ENCODE data around the gene ACAA2. TPM values are rescaled to one million over a fixed set of nuclear protein-coding genes. Genes with fewer than 3 reads are reported as not detected.
"Not testable (repeated sequence)": the region's sequence is repeated elsewhere in the genome, so short reads cannot be mapped to it uniquely, and the experiment has no call there.

ACAA2 gene
- total and polyA plus RNA-seq, 4 donors, result 37.5 to 117 (median 39.8) TPM

DNA sequence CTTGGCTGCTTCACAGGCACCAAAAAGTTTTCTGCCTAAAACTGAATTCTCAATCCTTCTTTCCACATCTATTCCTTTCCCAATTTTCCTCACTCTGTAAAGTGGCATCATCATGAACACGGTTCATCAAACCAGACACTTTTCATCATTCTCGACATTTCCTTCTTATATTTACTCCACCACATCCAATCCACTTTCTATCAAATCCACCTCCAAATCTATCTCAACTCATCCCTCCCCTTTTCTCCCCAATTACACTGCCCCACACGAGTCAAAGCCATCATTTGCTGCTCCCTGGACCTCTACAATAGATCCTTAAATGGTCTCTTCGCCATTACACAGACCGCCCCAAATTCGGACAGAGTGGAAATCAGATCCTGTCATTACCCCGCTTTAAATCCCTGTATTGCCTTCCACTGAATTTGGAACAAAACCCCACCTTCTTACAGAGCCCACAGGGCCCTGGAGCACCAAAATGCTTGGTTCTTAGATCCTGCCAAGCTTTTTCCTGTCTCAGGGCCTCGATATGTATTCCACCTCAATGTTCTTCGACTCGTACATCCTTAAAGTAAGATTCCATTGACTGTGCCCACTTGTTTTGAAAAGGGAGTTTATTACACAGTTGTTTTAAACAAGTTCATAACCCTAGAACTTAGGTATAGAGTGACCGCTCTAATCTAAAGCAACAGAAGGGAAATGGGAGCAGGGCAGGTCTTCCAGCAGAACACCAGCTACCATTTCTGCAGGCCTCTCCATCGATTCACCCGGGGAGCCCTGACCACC is 856 bp downstream of the ACAA2 start:
- H3K27me3 ChIP-seq (ENCODE audit: control insufficient read depth in 1 of 2, insufficient read depth in 2 of 2, low read length in 1 of 2), result no peaks in the 10 kb centered on the region
- H3K4me1 ChIP-seq (ENCODE audit: control insufficient read depth in 1 of 2, insufficient read depth in 2 of 2, low read length in 2 of 2), result peaks cover 3 to 4% of the 10 kb centered on the region in 2 donors
- WGBS, 2 donors, result 39 to 45% methylated on average over 13 of the region's 13 CpGs
- H3K4me3 ChIP-seq (ENCODE audit: low read length in 2 of 2), result peak overlapping the region; percentile 38 to 43
- no peaks in the 10 kb centered on the region for H3K9me3 ChIP-seq (ENCODE audit: control insufficient read depth, low read length)
- ATAC-seq (ENCODE audit: low FRiP score) (no peak), DNase-seq (no peak)
- no peaks in the 10 kb centered on the region for H3K36me3 ChIP-seq (ENCODE audit: control insufficient read depth in 1 of 2, insufficient read depth in 2 of 2, low read length in 1 of 2)
- intact Hi-C loops (cut with DNase I), result loop anchor here (5.0 to 10.0 kb wide), 2 partner anchors 455 to 472 kb away; partner anchors contain the start of genes CFAP53 (in 1 of the 2), CXXC1 (in 1 of the 2) and MBD1 (in 1 of the 2)
- peak overlapping the region; percentile 7 to 70 for H3K27ac ChIP-seq (ENCODE audit: low read depth in 1 of 2, low read length in 2 of 2)

GRCh38 chr18:49811151-49811938 is 2.0 kb downstream of the ACAA2 start:
- whole genome bisulfite sequencing, 2 donors, result 50 to 56% methylated on average over 7 of the region's 7 CpGs
- Histone ChIP-seq H3K27ac (ENCODE audit: low read depth in 1 of 2, low read length in 2 of 2) (no peak overlapping the region), H3K4me3 (ENCODE audit: low read length in 2 of 2) (no peak overlapping the region), H3K27me3 (ENCODE audit: control insufficient read depth in 1 of 2, insufficient read depth in 2 of 2, low read length in 1 of 2) (no peaks in the 10 kb centered on the region), H3K9me3 (ENCODE audit: control insufficient read depth, low read length) (no peaks in the 10 kb centered on the region), H3K36me3 (ENCODE audit: control insufficient read depth in 1 of 2, insufficient read depth in 2 of 2, low read length in 1 of 2) (no peaks in the 10 kb centered on the region), H3K4me1 (ENCODE audit: control insufficient read depth in 1 of 2, insufficient read depth in 2 of 2, low read length in 2 of 2) (peaks cover 3 to 4% of the 10 kb centered on the region in 2 donors)
- intact Hi-C loops (cut with DNase I), result loop anchor here (5.0 to 10.0 kb wide), 2 partner anchors 456 to 473 kb away; partner anchors contain the start of genes CFAP53 (in 1 of the 2), CXXC1 (in 1 of the 2) and MBD1 (in 1 of the 2)
- ATAC-seq (ENCODE audit: low FRiP score) (no peak), DNase-seq (no peak)

- WGBS, 2 donors, result 96 to 97% methylated on average over 10 of the region's 10 CpGs
- intact Hi-C loops (cut with DNase I); H3K27me3 ChIP-seq (ENCODE audit: control insufficient read depth in 1 of 2, insufficient read depth in 2 of 2, low read length in 1 of 2); H3K4me3 ChIP-seq (ENCODE audit: low read length in 2 of 2); DNase-seq; H3K4me1 ChIP-seq (ENCODE audit: control insufficient read depth in 1 of 2, insufficient read depth in 2 of 2, low read length in 2 of 2); ATAC-seq (ENCODE audit: low FRiP score); H3K27ac ChIP-seq (ENCODE audit: low read depth in 1 of 2, low read length in 2 of 2); H3K36me3 ChIP-seq (ENCODE audit: control insufficient read depth in 1 of 2, insufficient read depth in 2 of 2, low read length in 1 of 2); H3K9me3 ChIP-seq (ENCODE audit: control insufficient read depth, low read length): not testable (repeated sequence)
These were observed 4.7 kb downstream of the ACAA2 start for GRCh38 chr18:49808553-49809191.

GRCh38 chr18:49804096-49804495 is 9.2 kb downstream of the ACAA2 start:
- DNase-seq (no peak), ATAC-seq (ENCODE audit: low FRiP score) (no peak)
- no peaks in the 10 kb centered on the region for H3K4me1 ChIP-seq (ENCODE audit: control insufficient read depth in 1 of 2, insufficient read depth in 2 of 2, low read length in 2 of 2)
- intact Hi-C loops (cut with DNase I), result no loop called here
- no peaks in the 10 kb centered on the region for H3K27me3 ChIP-seq (ENCODE audit: control insufficient read depth in 1 of 2, insufficient read depth in 2 of 2, low read length in 1 of 2)
- no peak overlapping the region for H3K27ac ChIP-seq (ENCODE audit: low read depth in 1 of 2, low read length in 2 of 2)
- H3K9me3 ChIP-seq (ENCODE audit: control insufficient read depth, low read length), result no peaks in the 10 kb centered on the region
- H3K4me3 ChIP-seq (ENCODE audit: low read length in 2 of 2), result no peak overlapping the region
- no peaks in the 10 kb centered on the region for H3K36me3 ChIP-seq (ENCODE audit: control insufficient read depth in 1 of 2, insufficient read depth in 2 of 2, low read length in 1 of 2)
- 94% methylated on average over 5 of the region's 5 CpGs for WGBS, 2 donors

- no peaks in the 10 kb centered on the region for H3K9me3 ChIP-seq (ENCODE audit: control insufficient read depth, low read length)
- no peaks in the 10 kb centered on the region for H3K4me1 ChIP-seq (ENCODE audit: control insufficient read depth in 1 of 2, insufficient read depth in 2 of 2, low read length in 2 of 2)
- ATAC-seq (ENCODE audit: low FRiP score) (no peak), DNase-seq (no peak)
- H3K27me3 ChIP-seq (ENCODE audit: control insufficient read depth in 1 of 2, insufficient read depth in 2 of 2, low read length in 1 of 2), result no peaks in the 10 kb centered on the region
- no peaks in the 10 kb centered on the region for H3K36me3 ChIP-seq (ENCODE audit: control insufficient read depth in 1 of 2, insufficient read depth in 2 of 2, low read length in 1 of 2)
- 95 to 97% methylated on average over 4 of the region's 4 CpGs for WGBS, 2 donors
- H3K4me3 ChIP-seq (ENCODE audit: low read length in 2 of 2), result no peak overlapping the region
- H3K27ac ChIP-seq (ENCODE audit: low read depth in 1 of 2, low read length in 2 of 2), result no peak overlapping the region
- intact Hi-C loops (cut with DNase I), result no loop called here
These were observed 10.7 kb downstream of the ACAA2 start for GRCh38 chr18:49802623-49803022.

GRCh38 chr18:49800491-49800890 is 12.8 kb downstream of the ACAA2 start:
- H3K4me3 ChIP-seq (ENCODE audit: low read length in 2 of 2); H3K27ac ChIP-seq (ENCODE audit: low read depth in 1 of 2, low read length in 2 of 2); H3K27me3 ChIP-seq (ENCODE audit: control insufficient read depth in 1 of 2, insufficient read depth in 2 of 2, low read length in 1 of 2); ATAC-seq (ENCODE audit: low FRiP score); H3K9me3 ChIP-seq (ENCODE audit: control insufficient read depth, low read length); H3K36me3 ChIP-seq (ENCODE audit: control insufficient read depth in 1 of 2, insufficient read depth in 2 of 2, low read length in 1 of 2); DNase-seq; intact Hi-C loops (cut with DNase I); H3K4me1 ChIP-seq (ENCODE audit: control insufficient read depth in 1 of 2, insufficient read depth in 2 of 2, low read length in 2 of 2): not testable (repeated sequence)
- WGBS, 2 donors, result 90 to 99% methylated on average over 2 to 5 of the region's 5 CpGs

DNA sequence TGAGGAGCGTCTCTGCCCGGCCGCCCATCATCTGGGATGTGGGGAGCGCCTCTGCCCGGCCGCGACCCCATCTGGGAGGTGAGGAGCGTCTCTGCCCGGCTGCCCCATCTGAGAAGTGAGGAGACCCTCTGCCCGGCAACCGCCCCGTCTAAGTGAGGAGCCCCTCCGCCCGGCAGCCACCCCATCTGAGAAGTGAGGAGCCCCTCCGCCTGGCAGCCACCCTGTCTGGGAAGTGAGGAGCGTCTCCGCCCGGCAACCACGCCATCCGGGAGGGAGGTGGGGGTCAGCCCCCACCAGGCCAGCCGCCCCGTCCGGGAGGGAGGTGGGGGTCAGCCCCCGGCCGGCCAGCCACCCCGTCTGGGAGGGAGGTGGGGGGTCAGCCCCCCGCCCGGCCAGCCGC is 13.5 kb downstream of the ACAA2 start:
- H3K4me1 ChIP-seq (ENCODE audit: control insufficient read depth in 1 of 2, insufficient read depth in 2 of 2, low read length in 2 of 2); H3K27me3 ChIP-seq (ENCODE audit: control insufficient read depth in 1 of 2, insufficient read depth in 2 of 2, low read length in 1 of 2); H3K4me3 ChIP-seq (ENCODE audit: low read length in 2 of 2); H3K27ac ChIP-seq (ENCODE audit: low read depth in 1 of 2, low read length in 2 of 2); H3K9me3 ChIP-seq (ENCODE audit: control insufficient read depth, low read length); H3K36me3 ChIP-seq (ENCODE audit: control insufficient read depth in 1 of 2, insufficient read depth in 2 of 2, low read length in 1 of 2); DNase-seq; ATAC-seq (ENCODE audit: low FRiP score); intact Hi-C loops (cut with DNase I): not testable (repeated sequence)
- 94 to 100% methylated on average over 7 to 23 of the region's 29 CpGs for WGBS, 2 donors

GRCh38 chr18:49798001-49798400 is 15.3 kb downstream of the ACAA2 start:
- no peaks in the 10 kb centered on the region for H3K36me3 ChIP-seq (ENCODE audit: control insufficient read depth in 1 of 2, insufficient read depth in 2 of 2, low read length in 1 of 2)
- no peaks in the 10 kb centered on the region for H3K4me1 ChIP-seq (ENCODE audit: control insufficient read depth in 1 of 2, insufficient read depth in 2 of 2, low read length in 2 of 2)
- DNase-seq (no peak), ATAC-seq (ENCODE audit: low FRiP score) (no peak)
- 95 to 98% methylated on average over 4 of the region's 4 CpGs for WGBS, 2 donors
- no peaks in the 10 kb centered on the region for H3K9me3 ChIP-seq (ENCODE audit: control insufficient read depth, low read length)
- no peaks in the 10 kb centered on the region for H3K27me3 ChIP-seq (ENCODE audit: control insufficient read depth in 1 of 2, insufficient read depth in 2 of 2, low read length in 1 of 2)
- no peak overlapping the region for H3K27ac ChIP-seq (ENCODE audit: low read depth in 1 of 2, low read length in 2 of 2)
- intact Hi-C loops (cut with DNase I), result no loop called here
- H3K4me3 ChIP-seq (ENCODE audit: low read length in 2 of 2), result no peak overlapping the region
